ENCODE measurements around the gene STPG3. TPM values are rescaled to one million over a fixed set of nuclear protein-coding genes. Genes with fewer than 3 reads are reported as not detected.

STPG3 gene
- total RNA-seq, 2 experiments from 2014 or later, result not detected

GRCh38 chr9:137247135-137247915 lies 3.8 kb upstream of the STPG3 start:
- Histone ChIP-seq H3K9me3 (ENCODE audit: control insufficient read depth in 1 of 2, insufficient read depth in 1 of 2, low read length in 2 of 2) (no peaks in the 10 kb centered on the region), H3K27ac (ENCODE audit: low read depth in 1 of 2, low read length in 2 of 2) (no peak overlapping the region), H3K27me3 (ENCODE audit: control insufficient read depth in 1 of 2, insufficient read depth in 2 of 2, low read length in 2 of 2) (no peaks in the 10 kb centered on the region), H3K4me1 (ENCODE audit: insufficient read depth, low read length) (peaks cover 13% of the 10 kb centered on the region), H3K4me3 (ENCODE audit: low read length) (no peak overlapping the region), H3K36me3 (ENCODE audit: insufficient read depth, low read length) (peaks cover 15% of the 10 kb centered on the region)
- Mint-ChIP-seq H3K27me3 (no peaks in the 10 kb centered on the region), H3K27ac (no peak overlapping the region), H3K4me1 (ENCODE audit: low read depth) (peaks cover 5% of the 10 kb centered on the region), H3K4me3 (peak overlapping the region; percentile 15), H3K9me3 (no peaks in the 10 kb centered on the region), H3K36me3 (ENCODE audit: low read depth) (peaks cover 14% of the 10 kb centered on the region)
- no peak for TF ChIP-seq CTCF (IDR thresholded peaks at IDR 0.05)
- ATAC-seq (ENCODE audit: poor library complexity), result no peak
- ChIA-PET CTCF (no interaction called here), POLR2A (no interaction called here)
- intact Hi-C loops (cut with DNase I, micrococcal nuclease), result no loop called here
- peak in 1 of 14 experiments; percentile 4 for DNase-seq

- Histone ChIP-seq H3K4me3 (ENCODE audit: low read length) (no peak overlapping the region), H3K9me3 (ENCODE audit: control insufficient read depth in 1 of 2, insufficient read depth in 1 of 2, low read length in 2 of 2) (no peaks in the 10 kb centered on the region), H3K27me3 (ENCODE audit: control insufficient read depth in 1 of 2, insufficient read depth in 2 of 2, low read length in 2 of 2) (no peaks in the 10 kb centered on the region), H3K36me3 (ENCODE audit: insufficient read depth, low read length) (peaks cover 10% of the 10 kb centered on the region), H3K27ac (ENCODE audit: low read depth in 1 of 2, low read length in 2 of 2) (no peak overlapping the region), H3K4me1 (ENCODE audit: insufficient read depth, low read length) (peaks cover 7% of the 10 kb centered on the region)
- Mint-ChIP-seq H3K4me3 (no peak overlapping the region), H3K4me1 (ENCODE audit: low read depth) (no peaks in the 10 kb centered on the region), H3K9me3 (no peaks in the 10 kb centered on the region), H3K27ac (no peak overlapping the region), H3K27me3 (no peaks in the 10 kb centered on the region), H3K36me3 (ENCODE audit: low read depth) (peaks cover 9% of the 10 kb centered on the region)
- ChIA-PET POLR2A (no interaction called here), CTCF (no interaction called here)
- no peak for DNase-seq
- ATAC-seq (ENCODE audit: poor library complexity), result no peak
- no peak for TF ChIP-seq CTCF (IDR thresholded peaks at IDR 0.05)
- intact Hi-C loops (cut with DNase I, micrococcal nuclease), result no loop called here
These were observed 3.2 kb upstream of the STPG3 start for GRCh38 chr9:137247916-137248175.

- Histone ChIP-seq H3K27ac (ENCODE audit: low read depth in 1 of 2, low read length in 2 of 2) (no peak overlapping the region), H3K36me3 (ENCODE audit: insufficient read depth, low read length) (no peaks in the 10 kb centered on the region), H3K27me3 (ENCODE audit: control insufficient read depth in 1 of 2, insufficient read depth in 2 of 2, low read length in 2 of 2) (no peaks in the 10 kb centered on the region), H3K9me3 (ENCODE audit: control insufficient read depth in 1 of 2, insufficient read depth in 1 of 2, low read length in 2 of 2) (no peaks in the 10 kb centered on the region), H3K4me3 (ENCODE audit: low read length) (no peak overlapping the region), H3K4me1 (ENCODE audit: insufficient read depth, low read length) (peaks cover 10% of the 10 kb centered on the region)
- Mint-ChIP-seq H3K36me3 (ENCODE audit: low read depth) (no peaks in the 10 kb centered on the region), H3K4me1 (ENCODE audit: low read depth) (peaks cover 4% of the 10 kb centered on the region), H3K4me3 (no peak overlapping the region), H3K27ac (no peak overlapping the region), H3K9me3 (no peaks in the 10 kb centered on the region), H3K27me3 (no peaks in the 10 kb centered on the region)
- ChIA-PET CTCF (interaction anchor here (1.0 kb wide), 1 partner anchor 14 kb away, joined by 3 read pairs; no protein-coding TSS in a partner anchor), POLR2A (interaction anchor here (0.8 kb wide), 1 partner anchor 10 kb away, joined by 3 read pairs; the partner anchor contains the start of gene TUBB4B)
- intact Hi-C loops (cut with DNase I, micrococcal nuclease), result no loop called here
- DNase-seq (peak in 2 of 14 experiments; percentile 4 to 23), ATAC-seq (ENCODE audit: poor library complexity) (no peak)
- TF ChIP-seq CTCF (IDR thresholded peaks at IDR 0.05), result no peak
These were observed 525 bp upstream of the STPG3 start for GRCh38 chr9:137250329-137251193.

All from CD4-positive, alpha-beta T cell (primary cell).